ENCODE results near the gene XXYLT1.
A peak's percentile ranks its signal among the peaks of the same experiment; 100 is the strongest.

XXYLT1 gene

DNA sequence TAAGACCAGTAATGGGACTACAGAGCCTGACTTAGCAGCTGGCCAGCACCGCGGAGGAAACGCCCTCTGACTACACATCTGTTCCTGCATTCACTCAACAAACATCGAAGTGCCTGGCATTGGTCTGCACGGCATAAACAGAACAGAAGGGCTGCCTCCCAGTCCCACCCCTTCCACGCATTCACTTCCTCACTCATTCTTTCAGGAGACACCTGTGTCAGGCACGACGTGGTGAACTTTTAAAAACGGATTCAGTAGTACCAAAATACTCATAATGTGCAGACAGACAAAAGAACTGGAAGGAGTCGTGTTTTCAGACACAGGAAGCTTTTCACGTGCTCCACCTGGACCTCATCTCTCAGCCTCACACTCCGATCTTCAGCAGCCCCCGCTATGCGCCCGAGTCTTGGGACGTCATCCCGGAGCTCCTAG is 123.3 kb downstream of the XXYLT1 start:
- H3K27ac ChIP-seq (ENCODE audit: low read depth, low read length): peak overlapping the region; percentile 83
- H4K20me1 ChIP-seq (ENCODE audit: control insufficient read depth, insufficient read depth, low read depth, low read length): no peaks in the 10 kb centered on the region
- H3K79me2 ChIP-seq (ENCODE audit: control insufficient read depth, low read length): peaks cover 18% of the 10 kb centered on the region
- peak overlapping the region; percentile 61 for H3K4me3 ChIP-seq (ENCODE audit: low read length)
- H3K9me2 ChIP-seq (replicated peaks; ENCODE audit: control insufficient read depth, low read length): no peaks in the 10 kb centered on the region
- TF ChIP-seq, protein P1, sequence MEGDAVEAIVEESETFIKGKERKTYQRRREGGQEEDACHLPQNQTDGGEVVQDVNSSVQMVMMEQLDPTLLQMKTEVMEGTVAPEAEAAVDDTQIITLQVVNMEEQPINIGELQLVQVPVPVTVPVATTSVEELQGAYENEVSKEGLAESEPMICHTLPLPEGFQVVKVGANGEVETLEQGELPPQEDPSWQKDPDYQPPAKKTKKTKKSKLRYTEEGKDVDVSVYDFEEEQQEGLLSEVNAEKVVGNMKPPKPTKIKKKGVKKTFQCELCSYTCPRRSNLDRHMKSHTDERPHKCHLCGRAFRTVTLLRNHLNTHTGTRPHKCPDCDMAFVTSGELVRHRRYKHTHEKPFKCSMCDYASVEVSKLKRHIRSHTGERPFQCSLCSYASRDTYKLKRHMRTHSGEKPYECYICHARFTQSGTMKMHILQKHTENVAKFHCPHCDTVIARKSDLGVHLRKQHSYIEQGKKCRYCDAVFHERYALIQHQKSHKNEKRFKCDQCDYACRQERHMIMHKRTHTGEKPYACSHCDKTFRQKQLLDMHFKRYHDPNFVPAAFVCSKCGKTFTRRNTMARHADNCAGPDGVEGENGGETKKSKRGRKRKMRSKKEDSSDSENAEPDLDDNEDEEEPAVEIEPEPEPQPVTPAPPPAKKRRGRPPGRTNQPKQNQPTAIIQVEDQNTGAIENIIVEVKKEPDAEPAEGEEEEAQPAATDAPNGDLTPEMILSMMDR (IDR thresholded peaks at IDR 0.05; ENCODE audit: low read depth, low read length, poor library complexity, severe bottlenecking): no peak
- no peak for TF ChIP-seq EZH2phosphoT487 (IDR thresholded peaks at IDR 0.05; ENCODE audit: borderline replicate concordance, low read length)
- peaks cover 70% of the 10 kb centered on the region for H3K4me1 ChIP-seq (ENCODE audit: control insufficient read depth, low read length)
- peak overlapping the region; percentile 75 for H3K4me2 ChIP-seq (ENCODE audit: low read length)
- no peaks in the 10 kb centered on the region for H3K9me3 ChIP-seq (ENCODE audit: control insufficient read depth, insufficient read depth, low read length)
- H3K36me3 ChIP-seq (ENCODE audit: control insufficient read depth, low read length): no peaks in the 10 kb centered on the region
- no peaks in the 10 kb centered on the region for H3K27me3 ChIP-seq (ENCODE audit: control insufficient read depth, low read length)
- peaks cover 21% of the 10 kb centered on the region for H3F3A ChIP-seq (ENCODE audit: control insufficient read depth, insufficient read depth)

DNA sequence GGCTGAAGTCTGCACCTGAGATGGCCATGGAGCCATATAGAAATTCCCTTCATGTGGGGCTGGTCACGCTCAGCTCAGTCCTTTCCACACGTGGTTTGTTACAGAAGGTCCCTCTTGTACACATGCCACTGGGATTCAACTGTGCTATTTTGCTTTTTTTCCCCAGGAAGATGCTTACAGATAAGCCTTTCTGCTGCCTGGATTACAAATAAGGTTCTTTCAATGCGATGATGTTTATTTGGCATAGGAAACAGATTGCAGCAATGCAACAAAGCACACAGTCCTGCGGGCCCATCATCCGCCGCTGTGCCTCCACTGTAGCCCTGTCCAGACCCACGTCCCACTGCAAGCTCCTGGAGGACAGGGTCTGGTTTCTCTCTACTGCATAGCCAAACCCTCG is 124.8 kb downstream of the XXYLT1 start:
- H3K4me3 ChIP-seq (ENCODE audit: low read length): no peak overlapping the region
- H3K4me1 ChIP-seq (ENCODE audit: control insufficient read depth, low read length): peaks cover 59% of the 10 kb centered on the region
- H3F3A ChIP-seq (ENCODE audit: control insufficient read depth, insufficient read depth): peaks cover 12% of the 10 kb centered on the region
- H3K9me2 ChIP-seq (replicated peaks; ENCODE audit: control insufficient read depth, low read length): no peaks in the 10 kb centered on the region
- TF ChIP-seq, protein P1 (IDR thresholded peaks at IDR 0.05; ENCODE audit: low read depth, low read length, poor library complexity, severe bottlenecking): no peak
- no peak for TF ChIP-seq EZH2phosphoT487 (IDR thresholded peaks at IDR 0.05; ENCODE audit: borderline replicate concordance, low read length)
- H3K9me3 ChIP-seq (ENCODE audit: control insufficient read depth, insufficient read depth, low read length): no peaks in the 10 kb centered on the region
- no peak overlapping the region for H3K27ac ChIP-seq (ENCODE audit: low read depth, low read length)
- H3K36me3 ChIP-seq (ENCODE audit: control insufficient read depth, low read length): no peaks in the 10 kb centered on the region
- no peaks in the 10 kb centered on the region for H4K20me1 ChIP-seq (ENCODE audit: control insufficient read depth, insufficient read depth, low read depth, low read length)
- H3K27me3 ChIP-seq (ENCODE audit: control insufficient read depth, low read length): no peaks in the 10 kb centered on the region
- H3K79me2 ChIP-seq (ENCODE audit: control insufficient read depth, low read length): peaks cover 18% of the 10 kb centered on the region
- H3K4me2 ChIP-seq (ENCODE audit: low read length): no peak overlapping the region

DNA sequence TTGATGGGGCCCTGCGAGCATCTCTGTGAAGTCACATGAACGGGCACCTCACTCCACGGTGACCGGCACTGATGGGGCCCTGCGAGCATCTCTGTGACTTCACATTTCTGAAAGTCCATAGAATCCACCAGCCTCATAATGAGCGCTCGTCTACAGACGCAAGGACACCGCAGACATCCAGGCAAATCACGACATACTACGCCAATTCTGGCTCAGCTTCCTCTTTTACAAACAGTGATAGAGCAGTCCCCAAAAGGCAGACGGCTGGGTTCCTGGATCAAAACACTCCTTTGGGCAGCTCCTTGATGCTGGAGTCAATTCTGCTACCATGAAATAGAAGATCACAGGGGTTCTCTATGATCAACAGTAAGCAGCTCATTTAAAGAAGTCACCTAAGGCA is 125.4 kb downstream of the XXYLT1 start:
- peaks cover 10% of the 10 kb centered on the region for H3F3A ChIP-seq (ENCODE audit: control insufficient read depth, insufficient read depth)
- no peaks in the 10 kb centered on the region for H3K36me3 ChIP-seq (ENCODE audit: control insufficient read depth, low read length)
- H4K20me1 ChIP-seq (ENCODE audit: control insufficient read depth, insufficient read depth, low read depth, low read length): no peaks in the 10 kb centered on the region
- peaks cover 13% of the 10 kb centered on the region for H3K79me2 ChIP-seq (ENCODE audit: control insufficient read depth, low read length)
- peaks cover 2% of the 10 kb centered on the region; the same call in 1 of the 2 replicates for H3K9me3 ChIP-seq (ENCODE audit: control insufficient read depth, insufficient read depth, low read length)
- H3K27ac ChIP-seq (ENCODE audit: low read depth, low read length): no peak overlapping the region
- no peak overlapping the region for H3K4me3 ChIP-seq (ENCODE audit: low read length)
- H3K4me2 ChIP-seq (ENCODE audit: low read length): no peak overlapping the region
- no peaks in the 10 kb centered on the region for H3K27me3 ChIP-seq (ENCODE audit: control insufficient read depth, low read length)
- H3K9me2 ChIP-seq (replicated peaks; ENCODE audit: control insufficient read depth, low read length): no peaks in the 10 kb centered on the region
- TF ChIP-seq, protein P1 (IDR thresholded peaks at IDR 0.05; ENCODE audit: low read depth, low read length, poor library complexity, severe bottlenecking): no peak
- TF ChIP-seq EZH2phosphoT487 (IDR thresholded peaks at IDR 0.05; ENCODE audit: borderline replicate concordance, low read length): no peak
- H3K4me1 ChIP-seq (ENCODE audit: control insufficient read depth, low read length): peaks cover 54% of the 10 kb centered on the region

Data from DOHH2 (cell line).